Measurements from ENCODE around the gene MLLT3.
A peak's percentile ranks its signal among the peaks of the same experiment; 100 is the strongest.

The MLLT3 gene

GRCh38 chr9:20624201-20625002 lies 2.1 kb upstream of the MLLT3 start:
- DNase-seq, result peak; percentile 61 to 91

- no peak for DNase-seq
These were observed 1.4 kb upstream of the MLLT3 start for GRCh38 chr9:20623748-20624124.

- no peak for DNase-seq
These were observed 885 bp upstream of the MLLT3 start for GRCh38 chr9:20623021-20623747.

- DNase-seq, result no peak
These were observed 599 bp downstream of the MLLT3 start for GRCh38 chr9:20621471-20622329.

GRCh38 chr9:20620650-20621470 lies 1.4 kb downstream of the MLLT3 start:
- DNase-seq, result no peak

GRCh38 chr9:20619487-20620200 lies 2.7 kb downstream of the MLLT3 start:
- no peak for DNase-seq

- peak in 1 of 2 donors; percentile 45 for DNase-seq
These were observed 3.9 kb downstream of the MLLT3 start for GRCh38 chr9:20618361-20618802.

GRCh38 chr9:20616808-20617207 lies 5.5 kb downstream of the MLLT3 start:
- no peak for DNase-seq

GRCh38 chr9:20614602-20615216 lies 7.6 kb downstream of the MLLT3 start:
- DNase-seq, result no peak

GRCh38 chr9:20611691-20612287 lies 10.5 kb downstream of the MLLT3 start:
- DNase-seq, result no peak

GRCh38 chr9:20610591-20610990 lies 11.7 kb downstream of the MLLT3 start:
- no peak for DNase-seq

GRCh38 chr9:20608582-20608981 lies 13.7 kb downstream of the MLLT3 start:
- DNase-seq, result no peak

- DNase-seq, result no peak
These were observed 15.6 kb downstream of the MLLT3 start for GRCh38 chr9:20606652-20607051.

GRCh38 chr9:20604562-20604961 lies 17.7 kb downstream of the MLLT3 start:
- DNase-seq, result peak; percentile 50 to 54

GRCh38 chr9:20603524-20604268 lies 18.6 kb downstream of the MLLT3 start:
- DNase-seq, result no peak

GRCh38 chr9:20601292-20601691 lies 21.0 kb downstream of the MLLT3 start:
- no peak for DNase-seq

- no peak for DNase-seq
These were observed 23.1 kb downstream of the MLLT3 start for GRCh38 chr9:20599195-20599594.

- no peak for DNase-seq
These were observed 23.9 kb downstream of the MLLT3 start for GRCh38 chr9:20598367-20598766.

GRCh38 chr9:20597862-20598261 lies 24.4 kb downstream of the MLLT3 start:
- DNase-seq, result no peak

GRCh38 chr9:20594608-20595007 lies 27.7 kb downstream of the MLLT3 start:
- no peak for DNase-seq

Measured in inflammatory macrophage treated with lipopolysaccharide for 1 hour (primary cell).